ENCODE data around the gene BLMH.

BLMH gene

DNA sequence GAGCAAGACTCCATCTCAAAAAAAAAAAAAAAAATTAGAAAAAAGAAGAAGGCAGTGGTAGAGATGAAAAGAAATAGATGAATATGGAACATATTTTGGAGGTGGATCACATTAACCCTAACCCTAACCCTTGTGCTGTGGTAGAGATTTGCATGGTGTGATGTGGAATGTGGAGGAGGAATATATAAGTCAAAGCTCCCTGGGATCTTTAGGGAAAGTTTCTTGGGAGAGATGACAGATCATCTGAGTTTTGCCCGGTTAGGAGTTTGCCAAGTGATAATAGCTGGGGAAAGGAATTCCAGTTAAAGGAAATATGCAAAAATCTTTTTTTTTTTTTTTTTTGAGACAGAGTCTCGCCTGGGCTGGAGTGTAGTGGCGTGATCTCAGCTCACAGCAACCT lies 13.0 kb upstream of the BLMH start:
- DNase-seq (ENCODE audit: low read depth), result no peak

DNA sequence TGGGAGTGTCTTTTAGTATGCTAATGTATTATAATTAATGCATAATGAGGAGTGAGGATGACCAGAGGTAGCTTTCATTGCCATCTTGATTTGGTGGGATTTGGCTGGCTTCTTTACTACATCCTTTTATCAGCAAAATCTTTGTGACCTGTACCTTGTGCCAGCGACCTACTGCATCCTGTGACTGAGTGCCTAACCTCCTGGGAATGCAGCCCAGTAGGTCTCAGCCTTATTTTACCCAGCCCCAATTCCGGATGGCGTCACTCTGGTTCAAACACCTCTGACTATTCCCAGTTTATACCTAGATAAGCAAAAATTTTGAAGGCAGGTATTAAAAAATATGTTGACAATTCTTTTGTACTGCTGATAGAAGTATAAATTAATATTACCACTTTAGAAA lies 10.5 kb upstream of the BLMH start:
- no peak for DNase-seq (ENCODE audit: low read depth)

DNA sequence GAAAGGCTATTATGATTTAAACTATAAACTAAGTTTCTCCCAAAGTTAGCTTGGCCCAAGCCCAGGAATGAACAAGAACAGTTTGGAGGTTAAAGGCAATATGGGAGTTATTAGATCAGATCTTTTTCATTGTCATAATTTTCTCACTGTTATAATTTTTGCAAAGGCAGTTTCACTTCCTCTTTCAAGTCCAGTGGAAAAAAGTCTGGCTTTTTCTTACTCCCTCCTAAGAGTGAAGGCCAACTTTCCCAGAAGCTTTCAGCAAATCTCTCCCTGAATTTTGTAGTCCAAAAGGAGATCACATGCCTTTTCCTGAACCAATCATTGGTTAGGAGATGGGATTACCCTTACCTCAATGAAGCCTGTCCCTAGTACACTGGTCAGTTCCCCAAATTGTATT lies 9.1 kb upstream of the BLMH start:
- no peak for DNase-seq (ENCODE audit: low read depth)

DNA sequence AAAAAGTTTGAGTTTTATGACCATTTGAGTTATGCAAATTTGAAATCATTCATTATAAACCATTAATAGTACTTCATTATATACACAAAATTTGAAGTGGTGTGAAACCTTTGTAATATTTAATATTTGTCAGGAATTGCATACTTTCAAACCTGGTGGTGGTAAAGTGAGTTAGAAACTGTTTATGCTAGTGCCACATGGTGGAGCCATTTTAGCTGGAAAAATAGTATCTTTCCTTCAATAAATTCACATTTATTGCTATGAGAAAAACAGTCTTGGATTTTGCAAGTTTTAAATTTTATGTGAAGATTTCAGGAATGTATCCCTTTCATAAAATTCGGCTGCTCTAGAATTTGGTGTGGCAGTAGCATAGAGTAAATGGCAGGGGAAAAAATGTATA lies 7.3 kb upstream of the BLMH start:
- DNase-seq (ENCODE audit: low read depth), result no peak

DNA sequence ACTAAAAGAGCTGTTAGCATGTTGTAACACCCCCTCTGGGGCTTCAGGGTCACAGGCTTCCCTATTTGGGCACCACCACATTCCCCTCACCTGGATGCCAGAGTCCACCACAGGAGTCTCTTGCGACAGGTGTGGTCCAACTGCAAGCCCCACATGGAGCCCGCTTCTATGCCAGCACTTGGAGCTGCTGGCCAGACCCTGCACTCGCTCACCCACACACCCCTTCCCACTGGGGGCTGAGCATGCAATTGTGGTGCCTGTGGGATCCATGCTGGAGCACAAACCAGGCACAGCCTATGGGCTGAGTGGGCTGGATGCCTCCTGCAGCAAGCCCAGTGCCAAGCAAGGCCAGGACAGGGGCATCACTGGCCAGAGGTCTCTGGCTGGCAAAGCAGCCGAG lies 6.0 kb upstream of the BLMH start:
- DNase-seq (ENCODE audit: low read depth), result no peak

DNA sequence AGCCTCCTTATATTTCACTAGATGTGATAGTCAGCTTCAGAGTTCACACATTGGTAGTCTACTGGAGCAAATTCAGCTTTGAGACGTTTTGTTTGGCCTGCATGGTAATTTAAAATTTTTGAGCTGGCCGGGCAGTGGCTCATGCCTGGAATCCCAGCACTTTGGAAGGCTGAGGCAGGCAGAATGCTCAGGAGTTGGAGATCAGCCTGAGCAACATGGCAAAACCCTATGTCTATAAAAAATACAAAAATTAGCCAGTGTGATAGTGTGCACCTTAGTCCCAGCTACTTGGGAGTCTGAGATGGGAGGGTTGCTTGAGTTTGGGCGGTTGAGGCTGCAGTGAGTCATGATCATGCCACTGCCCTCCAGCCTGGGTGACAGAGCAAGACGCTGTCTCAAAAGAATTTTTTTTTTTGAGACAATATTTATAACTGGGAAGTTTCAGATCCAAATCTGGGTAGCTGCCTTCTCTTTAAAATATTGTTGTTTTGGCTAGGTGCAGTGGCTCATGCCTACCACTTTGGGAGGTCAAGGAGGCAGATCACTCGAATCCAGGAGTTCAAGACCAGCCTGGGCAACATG lies 4.8 kb upstream of the BLMH start:
- no peak for DNase-seq (ENCODE audit: low read depth)

DNA sequence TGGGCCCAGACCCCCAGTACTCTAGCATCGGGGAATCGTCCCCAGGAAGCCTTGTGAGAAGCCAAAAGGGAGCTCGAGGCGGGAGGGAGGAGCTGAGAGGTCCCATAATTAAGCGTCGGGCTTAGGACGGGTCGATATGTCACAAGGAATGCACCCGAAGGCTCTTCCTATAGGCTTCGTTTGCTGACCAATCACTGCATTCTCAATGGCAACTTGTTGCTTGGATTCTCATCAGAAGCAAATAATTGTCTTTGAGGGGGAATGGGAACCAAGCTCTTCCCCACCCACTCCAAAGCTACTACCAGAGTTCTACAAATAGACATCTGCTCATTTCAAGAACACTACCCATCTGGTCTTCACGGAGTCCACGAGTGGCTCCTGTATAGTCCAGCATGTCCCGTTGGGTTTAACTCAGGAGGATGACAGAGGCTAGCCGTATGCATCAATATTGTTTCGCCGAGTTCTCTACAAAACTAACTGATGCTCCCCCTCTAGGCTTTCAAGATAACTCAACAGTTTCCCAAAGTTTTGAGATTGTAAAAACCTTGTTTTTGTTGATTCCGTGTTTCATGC lies 628 bp upstream of the BLMH start:
- no peak for DNase-seq (ENCODE audit: low read depth)

DNA sequence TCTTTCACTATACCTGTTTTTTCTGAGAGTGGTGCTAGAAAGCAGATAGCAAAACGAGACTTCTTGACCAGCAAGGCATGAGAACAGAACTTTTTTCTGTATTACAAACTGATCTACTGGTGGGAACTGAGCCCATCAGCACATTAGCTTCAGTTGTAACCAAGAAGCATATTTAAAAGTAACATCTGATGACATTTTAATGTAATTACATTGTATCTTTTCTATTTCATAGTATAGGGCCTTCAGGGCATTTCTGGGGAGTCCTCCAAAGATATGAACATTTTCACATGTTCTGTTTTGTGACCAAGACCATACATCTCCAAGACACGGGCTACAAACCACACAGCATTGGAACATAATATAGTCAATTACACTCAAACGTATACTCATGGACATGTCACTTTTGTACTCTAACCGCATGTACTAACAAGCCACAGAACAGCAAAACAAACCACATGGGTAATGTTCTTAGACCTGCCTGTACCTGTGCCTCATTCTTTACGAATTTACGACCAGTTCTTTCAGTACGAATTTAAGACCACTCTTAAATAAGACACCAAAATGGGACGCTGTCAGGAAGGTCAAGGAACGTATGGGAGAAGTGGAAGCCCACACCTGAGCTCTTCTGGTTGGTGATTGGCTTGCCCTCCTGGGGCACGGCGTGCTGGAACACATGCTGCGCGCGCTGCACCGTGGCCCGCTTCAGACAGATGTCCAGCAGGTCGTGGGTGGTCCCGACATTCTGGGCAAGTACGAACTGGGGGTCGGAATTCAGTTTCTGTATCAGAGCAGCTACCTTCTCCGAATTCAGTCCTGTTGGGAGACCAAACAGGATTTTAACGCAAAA lies 825 bp downstream of the BLMH start:
- no peak for DNase-seq (ENCODE audit: low read depth)

DNA sequence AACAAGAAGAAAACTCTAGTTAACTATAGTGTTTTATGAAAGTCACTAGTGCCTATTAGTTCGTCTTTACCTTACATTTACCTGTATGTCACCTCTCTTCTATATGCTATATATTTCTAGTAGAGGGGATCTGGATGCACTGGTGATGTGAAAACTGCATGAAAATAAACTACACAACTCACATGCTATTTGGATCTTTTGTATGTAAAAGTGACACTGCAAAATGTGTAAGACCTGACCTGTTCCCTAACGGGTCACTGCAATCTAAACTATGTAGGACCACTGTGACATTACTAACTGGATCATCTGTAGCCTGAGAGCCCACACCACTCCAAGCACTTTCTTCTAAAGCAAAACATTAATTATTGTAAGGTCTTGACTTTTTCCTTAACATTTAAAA lies 1.7 kb downstream of the BLMH start:
- no peak for DNase-seq (ENCODE audit: low read depth)

DNA sequence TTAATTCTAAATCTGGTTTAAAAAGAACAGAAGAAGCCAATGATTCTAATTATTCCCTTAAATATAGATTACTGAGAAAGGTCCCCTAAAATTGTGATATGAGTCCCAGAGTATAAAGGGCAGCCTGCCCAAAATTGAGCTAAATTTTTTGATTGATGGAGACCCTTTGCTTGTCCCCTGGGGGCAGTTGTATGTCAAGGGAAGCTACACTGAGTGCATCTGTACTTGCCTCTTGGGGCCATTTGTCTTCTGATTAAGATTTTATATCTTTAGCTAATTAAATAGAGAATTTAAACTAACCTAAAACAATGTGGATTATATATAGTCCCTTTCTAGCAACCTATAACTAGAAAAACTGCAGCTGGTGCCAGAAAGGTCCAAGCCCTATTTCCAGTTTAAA lies 12.6 kb downstream of the BLMH start:
- no peak for DNase-seq (ENCODE audit: low read depth)

DNA sequence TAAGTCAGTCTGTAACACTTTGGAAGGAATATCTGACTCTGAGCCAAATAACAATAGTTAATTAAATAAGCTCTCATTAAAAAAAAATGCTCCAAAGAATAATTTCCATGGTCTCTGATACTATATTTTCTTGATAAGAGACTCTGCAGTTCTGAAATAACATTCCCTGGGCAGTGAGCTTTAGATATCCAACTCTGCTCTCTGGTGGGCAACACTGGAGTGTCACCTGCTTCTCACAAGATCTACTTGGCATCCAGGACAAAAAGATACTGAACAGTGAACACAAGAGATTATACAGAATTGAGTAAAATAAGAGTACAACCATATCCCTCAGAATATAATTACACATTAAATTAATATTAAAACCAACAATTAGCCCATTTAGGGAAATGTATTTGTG lies 13.7 kb downstream of the BLMH start:
- DNase-seq (ENCODE audit: low read depth), result no peak

DNA sequence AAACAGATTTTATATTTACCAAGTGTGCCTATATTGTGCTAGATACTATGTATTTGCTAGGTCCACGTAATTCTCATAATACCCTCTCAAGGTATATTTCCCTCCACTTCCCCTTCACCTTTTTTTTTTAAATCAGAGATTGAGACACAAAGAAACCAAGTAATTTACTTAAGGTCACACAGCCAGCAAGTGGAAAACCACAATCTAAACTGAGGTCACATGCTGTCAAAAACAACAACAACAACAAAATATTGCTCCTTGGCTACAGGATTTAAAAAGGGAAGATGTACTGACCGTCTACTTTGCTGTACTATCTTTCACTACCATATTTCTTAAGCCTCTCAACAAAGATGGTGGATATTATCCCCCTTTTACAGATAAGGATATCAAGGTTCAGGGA lies 15.8 kb downstream of the BLMH start:
- DNase-seq (ENCODE audit: low read depth), result no peak

DNA sequence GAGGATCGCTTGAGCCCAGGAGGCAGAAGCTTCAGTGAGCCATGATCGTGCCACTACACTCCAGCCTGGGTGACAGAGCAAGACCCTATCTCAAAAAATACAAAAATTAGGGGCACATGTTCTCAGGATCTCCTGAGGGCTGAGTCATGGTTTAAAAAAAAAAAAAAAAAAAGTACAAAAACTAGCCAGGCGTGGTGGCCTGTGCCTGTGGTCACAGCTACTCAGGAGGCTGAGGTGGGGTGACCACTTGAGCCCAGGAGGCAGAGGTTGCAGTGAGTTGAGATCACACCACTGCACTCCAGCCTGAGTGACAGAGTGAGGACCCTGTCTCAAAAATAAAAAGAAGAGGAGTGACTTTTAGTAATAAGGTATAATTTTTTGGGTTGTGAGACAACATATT lies 16.9 kb downstream of the BLMH start:
- DNase-seq (ENCODE audit: low read depth), result no peak

DNA sequence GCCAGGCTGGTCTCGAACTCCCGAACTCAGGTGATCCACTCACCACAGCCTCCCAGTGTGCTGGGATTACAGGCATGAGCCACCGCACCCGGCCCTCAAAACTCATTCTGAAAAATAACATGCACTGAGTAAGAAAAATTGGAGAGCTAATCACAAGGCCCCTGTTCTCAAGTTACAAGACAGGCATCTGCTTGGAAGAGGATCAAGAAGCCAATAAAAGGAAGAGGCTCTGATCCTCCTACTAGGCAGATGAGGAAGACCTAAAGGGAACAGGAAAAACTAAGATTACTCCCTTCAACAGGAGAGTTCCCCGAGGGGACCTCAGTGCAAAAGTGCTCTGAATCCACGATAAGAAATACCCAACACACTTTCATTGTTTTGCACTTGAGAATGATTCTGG lies 18.4 kb downstream of the BLMH start:
- DNase-seq (ENCODE audit: low read depth), result no peak

DNA sequence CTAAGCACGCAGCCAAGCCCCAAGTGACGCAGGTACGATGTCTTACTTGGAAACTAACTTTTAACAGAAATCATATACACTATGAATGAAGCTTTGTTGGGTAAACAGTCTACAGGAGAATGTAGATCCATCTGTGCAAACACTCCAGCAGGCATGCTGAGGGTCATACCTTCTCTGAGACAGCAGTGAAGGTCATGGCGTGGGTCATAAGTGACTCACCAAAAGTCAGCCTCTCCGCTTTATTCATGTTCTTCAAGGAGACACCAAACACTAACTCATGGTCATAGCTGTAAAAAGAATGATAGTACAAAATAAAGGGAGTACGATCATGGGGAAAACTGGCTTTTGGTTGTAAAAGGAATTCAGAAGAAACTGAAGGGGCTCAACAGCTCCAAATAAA lies 20.6 kb downstream of the BLMH start:
- DNase-seq (ENCODE audit: low read depth), result no peak

DNA sequence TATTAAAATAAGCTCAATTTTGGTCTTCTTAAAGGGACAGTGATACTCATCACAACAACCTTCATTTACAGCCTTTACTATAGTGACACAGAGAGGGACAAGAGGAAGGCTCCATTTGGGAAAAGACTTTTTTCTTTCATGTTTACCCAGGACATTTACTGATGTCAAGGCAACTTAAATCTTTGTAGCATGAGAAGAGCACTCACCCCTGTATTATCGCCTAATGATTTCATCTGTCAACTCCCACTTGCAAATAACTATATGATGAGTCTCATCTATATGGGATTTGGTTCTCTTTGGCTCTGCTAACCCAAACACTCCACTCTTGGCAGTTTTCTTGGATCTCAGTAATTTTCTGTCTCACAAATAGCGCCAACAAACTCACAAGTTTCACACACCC lies 24.1 kb downstream of the BLMH start:
- DNase-seq (ENCODE audit: low read depth), result no peak

DNA sequence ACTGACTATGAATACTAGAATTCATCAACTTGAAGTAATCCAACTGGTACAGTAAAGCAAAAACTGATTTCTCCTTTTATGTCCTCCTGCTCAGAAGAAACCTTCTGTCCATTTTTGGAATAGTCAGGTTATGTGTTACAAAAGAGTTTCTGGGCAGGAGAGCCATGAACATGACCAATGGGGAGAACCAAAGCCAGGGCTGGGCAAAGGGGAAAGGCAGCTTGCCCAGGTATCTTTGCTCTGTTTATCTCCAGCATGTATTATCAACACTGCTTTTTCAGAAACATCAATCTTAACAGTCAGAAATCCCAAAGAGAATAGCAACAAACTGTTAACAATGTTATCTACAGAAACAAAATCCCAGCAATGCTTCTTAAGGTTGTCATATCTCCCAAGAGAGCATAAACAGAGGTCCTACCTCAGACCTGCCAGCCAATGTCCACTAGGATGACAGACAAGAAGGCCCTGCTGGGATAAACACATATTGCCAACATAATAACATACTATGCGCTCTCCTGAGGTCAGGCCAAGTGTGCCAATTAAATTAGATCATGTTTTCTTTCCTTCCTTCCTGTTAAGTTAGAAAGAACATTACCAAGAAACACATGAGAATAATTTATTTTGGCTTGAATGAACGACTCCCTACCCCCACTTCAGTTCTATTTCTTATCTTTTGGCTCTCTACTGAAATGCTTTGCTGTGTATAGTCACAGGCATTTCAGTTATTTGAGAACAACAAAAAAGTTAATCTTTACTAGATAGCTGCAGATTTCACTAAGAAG lies 28.0 kb downstream of the BLMH start:
- no peak for DNase-seq (ENCODE audit: low read depth)

DNA sequence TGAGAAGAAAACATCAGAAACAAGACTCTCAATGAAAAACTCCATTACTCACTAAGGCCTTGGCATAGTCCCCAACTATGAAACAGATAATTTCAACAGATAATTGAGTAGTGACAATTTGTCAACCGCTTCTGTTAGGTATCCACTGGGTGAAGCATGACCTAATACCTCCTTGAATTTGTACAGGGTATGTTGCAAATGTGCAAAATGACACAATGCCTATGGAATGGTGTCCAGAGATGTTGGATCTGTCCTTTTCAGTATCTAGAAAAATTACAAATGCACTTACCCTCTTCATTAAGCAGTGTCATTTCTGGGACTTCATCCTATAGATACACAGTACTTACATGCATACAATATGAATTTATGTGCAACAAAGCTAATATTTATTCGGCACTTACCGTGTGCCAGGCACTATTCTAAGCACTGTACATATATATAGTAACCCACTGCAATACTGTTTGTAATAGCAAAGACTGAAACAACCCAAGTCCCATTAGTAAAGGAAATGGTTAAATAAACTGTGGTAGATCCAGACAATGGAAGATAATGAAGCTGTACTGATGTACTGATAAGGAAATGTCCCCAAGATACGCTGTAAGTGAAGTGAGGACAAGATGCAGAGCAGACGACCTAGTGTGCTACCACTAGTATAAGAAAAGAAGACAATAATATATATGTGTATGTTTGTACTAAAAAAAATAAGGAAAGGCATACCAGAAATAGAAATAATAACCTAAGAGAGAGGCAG lies 34.8 kb downstream of the BLMH start:
- no peak for DNase-seq (ENCODE audit: low read depth)

DNA sequence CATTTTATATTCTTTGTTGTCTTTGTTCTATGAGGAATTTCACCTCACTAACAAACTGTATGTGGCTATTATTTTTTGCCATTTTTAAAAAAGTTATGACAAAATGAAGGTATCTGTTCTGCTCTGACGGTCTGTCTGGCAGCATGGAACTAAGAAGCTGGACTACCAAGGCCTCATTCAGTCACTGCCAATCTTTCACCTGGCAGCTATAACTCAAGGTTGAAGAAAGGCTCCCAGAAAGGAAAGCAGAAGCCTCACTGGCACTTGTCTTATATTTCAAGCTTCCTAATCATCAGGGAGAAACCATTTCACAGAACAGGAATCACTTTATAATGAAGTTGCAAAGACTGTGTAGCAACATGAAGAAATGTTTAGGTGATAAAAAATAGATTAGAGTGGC lies 37.6 kb downstream of the BLMH start:
- no peak for DNase-seq (ENCODE audit: low read depth)

DNA sequence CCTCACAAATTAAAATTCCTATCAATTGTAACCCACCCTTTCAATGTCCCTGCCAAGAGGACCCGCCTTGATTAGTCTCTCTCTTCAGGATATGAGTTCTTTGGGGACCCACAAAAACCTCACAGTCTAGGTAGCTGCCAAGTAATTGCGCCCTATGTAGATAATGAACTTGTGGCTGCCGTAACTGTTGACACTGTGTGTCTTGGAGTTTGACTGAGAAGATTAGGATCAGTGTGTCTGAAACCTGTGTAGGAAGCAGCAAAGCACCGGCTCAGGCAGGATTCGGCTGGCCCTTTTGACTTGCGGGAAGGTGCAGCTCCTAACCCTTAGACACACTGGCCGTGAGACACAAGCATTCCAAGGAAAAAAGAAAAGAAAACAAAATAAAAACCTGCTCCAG lies 38.4 kb downstream of the BLMH start:
- no peak for DNase-seq (ENCODE audit: low read depth)

DNA sequence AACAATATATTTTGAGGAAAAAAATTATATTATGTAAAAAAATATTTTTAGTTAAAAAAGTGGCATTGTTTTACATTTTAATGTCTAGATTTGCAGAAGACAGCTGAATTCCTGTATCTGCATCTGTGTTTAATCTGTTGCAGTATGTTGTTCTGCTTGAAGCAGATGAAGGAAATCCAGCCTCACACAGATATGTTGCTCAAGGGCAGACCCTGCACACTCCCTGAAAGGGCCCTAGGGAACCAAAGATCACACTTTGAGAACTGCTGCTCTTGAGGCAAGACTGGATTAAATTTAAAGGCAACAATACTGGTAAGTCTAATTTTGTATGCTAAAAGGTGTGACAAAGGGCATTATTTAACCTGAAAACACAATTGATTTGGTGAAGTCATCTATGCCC lies 39.8 kb downstream of the BLMH start:
- no peak for DNase-seq (ENCODE audit: low read depth)

DNA sequence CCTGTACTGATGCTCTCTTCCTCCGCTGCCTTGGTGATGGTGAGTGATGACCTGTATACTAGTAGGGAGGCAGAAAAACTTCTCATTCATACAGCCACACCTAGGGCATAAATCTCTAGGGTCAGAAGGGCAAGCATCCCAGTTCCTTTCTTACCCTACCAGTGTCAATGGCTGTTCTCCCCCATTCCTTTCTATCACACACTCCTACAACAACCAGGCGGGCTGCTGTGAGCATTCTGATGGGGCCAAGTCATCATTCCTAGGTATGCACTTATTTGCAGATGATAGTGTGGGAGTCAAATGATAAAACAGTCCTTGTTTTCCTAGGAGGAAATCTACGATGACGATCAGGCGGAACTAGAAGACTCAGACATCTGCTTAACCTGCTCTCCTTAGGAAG lies 42.3 kb downstream of the BLMH start:
- no peak for DNase-seq (ENCODE audit: low read depth)
